NK-92 treated with Interleukin-12 subunit alpha and Interleukin-12 subunit beta, amount 100 ng/mL, for 24 hours (cell line): ENCODE measurements around the gene ATP6AP2.

ENCODE experiments used
- DNase-seq: peaks from one replicate; lab custom pipeline; 2025; lab: John Stamatoyannopoulos, UW

ATP6AP2 gene

DNA sequence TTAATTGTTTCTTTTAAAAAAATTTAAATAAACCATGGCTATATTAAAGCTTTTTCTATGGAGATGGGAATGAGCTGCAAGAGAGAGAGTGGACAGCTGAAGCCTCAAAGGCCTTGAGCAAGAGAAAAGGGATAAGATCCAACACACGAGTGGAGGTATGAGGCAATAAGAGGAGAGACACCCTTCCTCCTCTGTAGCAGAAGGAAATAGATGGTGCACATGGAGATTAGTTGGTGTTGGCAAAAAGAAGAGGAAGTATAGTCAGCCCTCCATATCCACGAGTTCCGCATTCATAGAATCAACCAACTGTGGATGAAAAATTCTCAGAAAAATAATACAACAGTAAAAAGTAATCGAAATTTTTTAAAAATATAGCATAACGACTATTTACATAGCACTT lies 63.4 kb downstream of the ATP6AP2 start:
- DNase-seq, result no peak

DNA sequence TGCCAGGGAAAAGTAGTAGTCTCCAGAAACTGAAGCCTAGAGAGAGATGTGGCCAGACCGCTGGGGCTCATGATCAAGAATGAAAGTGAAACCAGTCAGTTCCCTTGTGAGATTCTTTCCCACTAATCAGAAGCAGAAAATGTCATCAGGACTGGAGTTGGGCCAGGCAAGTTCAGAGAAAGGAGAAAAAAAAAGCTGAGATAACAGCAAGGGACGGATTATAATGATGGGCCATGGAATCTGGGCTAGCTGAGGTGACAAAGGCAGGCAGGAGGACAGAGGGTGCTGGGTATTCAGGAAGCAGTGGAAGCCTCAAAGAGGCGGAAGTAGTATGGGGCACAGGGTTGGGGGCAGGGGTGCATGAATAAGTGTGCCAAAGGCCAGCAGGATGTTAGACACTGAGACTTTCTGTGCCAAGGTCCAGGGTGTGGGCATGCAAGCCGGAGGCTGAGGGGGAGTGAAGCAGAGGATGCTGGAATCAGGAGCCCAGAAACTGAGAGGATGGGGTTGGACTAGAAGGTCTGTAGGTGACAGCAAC lies 64.1 kb downstream of the ATP6AP2 start:
- peak; percentile 49 for DNase-seq

- DNase-seq, result peak; percentile 18
These were observed 65.9 kb downstream of the ATP6AP2 start for GRCh38 chrX:40646489-40647306.

- peak; percentile 80 for DNase-seq
These were observed 66.8 kb downstream of the ATP6AP2 start, which contains the start of gene CXorf38 for GRCh38 chrX:40647307-40648197. Gene CXorf38, minus strand, starts transcription at chrX:40647561. Its CDS starts 41 bp downstream, at chrX:40647520.

- DNase-seq, result peak; percentile 33
These were observed 71.0 kb downstream of the ATP6AP2 start for GRCh38 chrX:40651620-40652223.

DNA sequence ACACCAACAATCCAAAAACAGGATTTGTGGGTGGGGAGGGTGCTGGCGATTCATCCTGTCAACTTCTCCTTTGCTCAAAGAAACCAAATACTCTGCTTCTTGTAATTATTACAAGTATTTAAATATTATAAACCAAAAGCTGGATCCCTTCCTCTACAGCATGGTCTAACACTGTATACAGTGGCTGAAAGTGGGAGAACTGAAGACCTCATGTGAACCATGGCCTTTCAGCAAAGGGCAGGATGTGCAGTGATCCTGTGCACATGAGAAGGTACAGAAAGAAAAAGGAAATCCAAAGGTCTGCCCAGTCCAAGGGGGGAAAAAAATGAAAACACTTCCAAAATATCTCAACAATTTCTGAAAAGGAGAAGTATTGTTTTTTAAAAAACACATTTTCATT lies 71.9 kb downstream of the ATP6AP2 start:
- DNase-seq, result no peak

- no peak for DNase-seq
These were observed 72.8 kb downstream of the ATP6AP2 start for GRCh38 chrX:40653535-40653934.
